Measurements from ENCODE around the gene KDM6B.
A peak's percentile ranks its signal among the peaks of the same experiment; 100 is the strongest.

Gene KDM6B

DNA sequence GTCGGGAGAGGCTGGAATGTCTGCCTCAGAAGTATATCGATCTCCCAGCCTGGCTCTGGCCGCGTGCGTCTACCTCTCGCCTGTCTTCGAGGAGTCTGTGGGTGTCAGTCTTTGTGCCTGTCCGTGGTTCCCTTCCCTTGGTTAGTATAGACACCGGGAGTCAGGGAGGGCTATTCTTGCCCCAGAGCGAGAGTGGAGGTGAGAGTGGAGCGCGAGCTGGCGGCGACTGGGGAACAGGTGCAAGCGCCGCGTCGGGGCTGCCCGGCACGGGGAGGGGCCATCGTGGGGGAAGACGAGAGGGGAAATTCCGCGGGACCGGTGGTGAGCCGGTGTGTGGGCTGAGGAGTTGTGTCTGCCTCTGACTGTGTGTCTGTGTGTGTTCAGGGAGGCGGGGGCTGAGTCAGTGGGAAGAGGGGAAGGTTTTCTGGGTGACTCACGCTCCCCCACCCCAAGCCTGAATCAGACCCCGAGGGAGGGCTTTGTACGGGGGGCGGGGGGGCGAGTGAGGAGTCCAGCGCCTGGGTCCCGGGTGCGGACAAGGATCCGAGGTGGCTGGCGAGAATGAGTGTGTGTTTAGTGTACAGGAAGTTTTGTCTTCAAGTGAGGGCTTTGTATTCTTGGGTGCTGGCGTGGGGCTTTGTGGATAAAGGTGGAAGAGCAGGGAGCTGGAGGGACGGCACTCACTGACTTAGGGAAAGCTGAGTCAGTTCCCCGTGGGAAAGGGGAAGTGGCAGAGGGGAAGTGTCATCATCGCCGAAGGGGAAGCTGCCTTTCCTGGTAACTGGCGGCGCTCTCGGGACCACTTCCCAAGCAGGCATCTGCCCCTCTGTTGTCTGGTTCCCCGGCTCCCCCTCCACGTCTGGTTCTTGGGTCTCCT lies 8.6 kb downstream of the KDM6B start (continued):
- TF ChIP-seq, protein P1, sequence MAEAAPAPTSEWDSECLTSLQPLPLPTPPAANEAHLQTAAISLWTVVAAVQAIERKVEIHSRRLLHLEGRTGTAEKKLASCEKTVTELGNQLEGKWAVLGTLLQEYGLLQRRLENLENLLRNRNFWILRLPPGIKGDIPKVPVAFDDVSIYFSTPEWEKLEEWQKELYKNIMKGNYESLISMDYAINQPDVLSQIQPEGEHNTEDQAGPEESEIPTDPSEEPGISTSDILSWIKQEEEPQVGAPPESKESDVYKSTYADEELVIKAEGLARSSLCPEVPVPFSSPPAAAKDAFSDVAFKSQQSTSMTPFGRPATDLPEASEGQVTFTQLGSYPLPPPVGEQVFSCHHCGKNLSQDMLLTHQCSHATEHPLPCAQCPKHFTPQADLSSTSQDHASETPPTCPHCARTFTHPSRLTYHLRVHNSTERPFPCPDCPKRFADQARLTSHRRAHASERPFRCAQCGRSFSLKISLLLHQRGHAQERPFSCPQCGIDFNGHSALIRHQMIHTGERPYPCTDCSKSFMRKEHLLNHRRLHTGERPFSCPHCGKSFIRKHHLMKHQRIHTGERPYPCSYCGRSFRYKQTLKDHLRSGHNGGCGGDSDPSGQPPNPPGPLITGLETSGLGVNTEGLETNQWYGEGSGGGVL (tag by site-specific recombination; IDR thresholded peaks at IDR 0.05), result peak; percentile 89
- no peak for TF ChIP-seq REPIN1 (tag by site-specific recombination; IDR thresholded peaks at IDR 0.05; ENCODE audit: low read depth)
- TF ChIP-seq, protein P2, sequence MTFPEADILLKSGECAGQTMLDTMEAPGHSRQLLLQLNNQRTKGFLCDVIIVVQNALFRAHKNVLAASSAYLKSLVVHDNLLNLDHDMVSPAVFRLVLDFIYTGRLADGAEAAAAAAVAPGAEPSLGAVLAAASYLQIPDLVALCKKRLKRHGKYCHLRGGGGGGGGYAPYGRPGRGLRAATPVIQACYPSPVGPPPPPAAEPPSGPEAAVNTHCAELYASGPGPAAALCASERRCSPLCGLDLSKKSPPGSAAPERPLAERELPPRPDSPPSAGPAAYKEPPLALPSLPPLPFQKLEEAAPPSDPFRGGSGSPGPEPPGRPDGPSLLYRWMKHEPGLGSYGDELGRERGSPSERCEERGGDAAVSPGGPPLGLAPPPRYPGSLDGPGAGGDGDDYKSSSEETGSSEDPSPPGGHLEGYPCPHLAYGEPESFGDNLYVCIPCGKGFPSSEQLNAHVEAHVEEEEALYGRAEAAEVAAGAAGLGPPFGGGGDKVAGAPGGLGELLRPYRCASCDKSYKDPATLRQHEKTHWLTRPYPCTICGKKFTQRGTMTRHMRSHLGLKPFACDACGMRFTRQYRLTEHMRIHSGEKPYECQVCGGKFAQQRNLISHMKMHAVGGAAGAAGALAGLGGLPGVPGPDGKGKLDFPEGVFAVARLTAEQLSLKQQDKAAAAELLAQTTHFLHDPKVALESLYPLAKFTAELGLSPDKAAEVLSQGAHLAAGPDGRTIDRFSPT (tag by site-specific recombination; IDR thresholded peaks at IDR 0.05), result peak; percentile 27
- TF ChIP-seq SP3 (tag by site-specific recombination; IDR thresholded peaks at IDR 0.05), result peak; percentile 67
- peak; percentile 66 for TF ChIP-seq ZBTB48 (tag by site-specific recombination; IDR thresholded peaks at IDR 0.05)
- 0 out of 2 replicates have a peak, but pooled peaks have one; percentile 17 for TF ChIP-seq ZNF501 (tag by site-specific recombination; IDR thresholded peaks at IDR 0.05)
- TF ChIP-seq, protein P3, sequence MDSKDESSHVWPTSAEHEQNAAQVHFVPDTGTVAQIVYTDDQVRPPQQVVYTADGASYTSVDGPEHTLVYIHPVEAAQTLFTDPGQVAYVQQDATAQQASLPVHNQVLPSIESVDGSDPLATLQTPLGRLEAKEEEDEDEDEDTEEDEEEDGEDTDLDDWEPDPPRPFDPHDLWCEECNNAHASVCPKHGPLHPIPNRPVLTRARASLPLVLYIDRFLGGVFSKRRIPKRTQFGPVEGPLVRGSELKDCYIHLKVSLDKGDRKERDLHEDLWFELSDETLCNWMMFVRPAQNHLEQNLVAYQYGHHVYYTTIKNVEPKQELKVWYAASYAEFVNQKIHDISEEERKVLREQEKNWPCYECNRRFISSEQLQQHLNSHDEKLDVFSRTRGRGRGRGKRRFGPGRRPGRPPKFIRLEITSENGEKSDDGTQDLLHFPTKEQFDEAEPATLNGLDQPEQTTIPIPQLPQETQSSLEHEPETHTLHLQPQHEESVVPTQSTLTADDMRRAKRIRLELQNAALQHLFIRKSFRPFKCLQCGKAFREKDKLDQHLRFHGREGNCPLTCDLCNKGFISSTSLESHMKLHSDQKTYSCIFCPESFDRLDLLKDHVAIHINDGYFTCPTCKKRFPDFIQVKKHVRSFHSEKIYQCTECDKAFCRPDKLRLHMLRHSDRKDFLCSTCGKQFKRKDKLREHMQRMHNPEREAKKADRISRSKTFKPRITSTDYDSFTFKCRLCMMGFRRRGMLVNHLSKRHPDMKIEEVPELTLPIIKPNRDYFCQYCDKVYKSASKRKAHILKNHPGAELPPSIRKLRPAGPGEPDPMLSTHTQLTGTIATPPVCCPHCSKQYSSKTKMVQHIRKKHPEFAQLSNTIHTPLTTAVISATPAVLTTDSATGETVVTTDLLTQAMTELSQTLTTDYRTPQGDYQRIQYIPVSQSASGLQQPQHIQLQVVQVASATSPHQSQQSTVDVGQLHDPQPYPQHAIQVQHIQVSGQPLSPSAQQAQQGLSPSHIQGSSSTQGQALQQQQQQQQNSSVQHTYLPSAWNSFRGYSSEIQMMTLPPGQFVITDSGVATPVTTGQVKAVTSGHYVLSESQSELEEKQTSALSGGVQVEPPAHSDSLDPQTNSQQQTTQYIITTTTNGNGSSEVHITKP (tag by site-specific recombination; IDR thresholded peaks at IDR 0.05), result 0 out of 2 replicates have a peak, but pooled peaks have one; percentile 43
- peak; percentile 58 for TF ChIP-seq ZNF629 (tag by site-specific recombination; IDR thresholded peaks at IDR 0.05)
- TF ChIP-seq, protein P4, sequence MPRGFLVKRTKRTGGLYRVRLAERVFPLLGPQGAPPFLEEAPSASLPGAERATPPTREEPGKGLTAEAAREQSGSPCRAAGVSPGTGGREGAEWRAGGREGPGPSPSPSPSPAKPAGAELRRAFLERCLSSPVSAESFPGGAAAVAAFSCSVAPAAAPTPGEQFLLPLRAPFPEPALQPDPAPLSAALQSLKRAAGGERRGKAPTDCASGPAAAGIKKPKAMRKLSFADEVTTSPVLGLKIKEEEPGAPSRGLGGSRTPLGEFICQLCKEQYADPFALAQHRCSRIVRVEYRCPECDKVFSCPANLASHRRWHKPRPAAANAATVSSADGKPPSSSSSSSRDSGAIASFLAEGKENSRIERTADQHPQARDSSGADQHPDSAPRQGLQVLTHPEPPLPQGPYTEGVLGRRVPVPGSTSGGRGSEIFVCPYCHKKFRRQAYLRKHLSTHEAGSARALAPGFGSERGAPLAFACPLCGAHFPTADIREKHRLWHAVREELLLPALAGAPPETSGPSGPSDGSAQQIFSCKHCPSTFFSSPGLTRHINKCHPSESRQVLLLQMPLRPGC (tag by site-specific recombination; IDR thresholded peaks at IDR 0.05), result peak; percentile 40; the same call in 1 of the 2 replicates
- peak; percentile 71 for TF ChIP-seq ZEB2 (tag by site-specific recombination; IDR thresholded peaks at IDR 0.05)
- TF ChIP-seq BCL11A (tag by site-specific recombination; IDR thresholded peaks at IDR 0.05; ENCODE audit: low read depth), result peak; percentile 53; the same call in 1 of the 2 replicates
- peak; percentile 91 for TF ChIP-seq GLIS1 (tag by site-specific recombination; IDR thresholded peaks at IDR 0.05)
- TF ChIP-seq ZNF560 (tag by site-specific recombination; IDR thresholded peaks at IDR 0.05; ENCODE audit: borderline replicate concordance), result no peak
- TF ChIP-seq ZFP69B (tag by site-specific recombination; IDR thresholded peaks at IDR 0.05), result peak; percentile 7; the same call in 1 of the 2 replicates
- TF ChIP-seq, protein P5, sequence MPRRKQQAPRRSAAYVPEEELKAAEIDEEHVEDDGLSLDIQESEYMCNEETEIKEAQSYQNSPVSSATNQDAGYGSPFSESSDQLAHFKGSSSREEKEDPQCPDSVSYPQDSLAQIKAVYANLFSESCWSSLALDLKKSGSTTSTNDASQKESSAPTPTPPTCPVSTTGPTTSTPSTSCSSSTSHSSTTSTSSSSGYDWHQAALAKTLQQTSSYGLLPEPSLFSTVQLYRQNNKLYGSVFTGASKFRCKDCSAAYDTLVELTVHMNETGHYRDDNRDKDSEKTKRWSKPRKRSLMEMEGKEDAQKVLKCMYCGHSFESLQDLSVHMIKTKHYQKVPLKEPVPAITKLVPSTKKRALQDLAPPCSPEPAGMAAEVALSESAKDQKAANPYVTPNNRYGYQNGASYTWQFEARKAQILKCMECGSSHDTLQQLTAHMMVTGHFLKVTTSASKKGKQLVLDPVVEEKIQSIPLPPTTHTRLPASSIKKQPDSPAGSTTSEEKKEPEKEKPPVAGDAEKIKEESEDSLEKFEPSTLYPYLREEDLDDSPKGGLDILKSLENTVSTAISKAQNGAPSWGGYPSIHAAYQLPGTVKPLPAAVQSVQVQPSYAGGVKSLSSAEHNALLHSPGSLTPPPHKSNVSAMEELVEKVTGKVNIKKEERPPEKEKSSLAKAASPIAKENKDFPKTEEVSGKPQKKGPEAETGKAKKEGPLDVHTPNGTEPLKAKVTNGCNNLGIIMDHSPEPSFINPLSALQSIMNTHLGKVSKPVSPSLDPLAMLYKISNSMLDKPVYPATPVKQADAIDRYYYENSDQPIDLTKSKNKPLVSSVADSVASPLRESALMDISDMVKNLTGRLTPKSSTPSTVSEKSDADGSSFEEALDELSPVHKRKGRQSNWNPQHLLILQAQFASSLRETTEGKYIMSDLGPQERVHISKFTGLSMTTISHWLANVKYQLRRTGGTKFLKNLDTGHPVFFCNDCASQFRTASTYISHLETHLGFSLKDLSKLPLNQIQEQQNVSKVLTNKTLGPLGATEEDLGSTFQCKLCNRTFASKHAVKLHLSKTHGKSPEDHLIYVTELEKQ (tag by site-specific recombination; IDR thresholded peaks at IDR 0.05; ENCODE audit: borderline replicate concordance), result no peak
- TF ChIP-seq, protein P6, sequence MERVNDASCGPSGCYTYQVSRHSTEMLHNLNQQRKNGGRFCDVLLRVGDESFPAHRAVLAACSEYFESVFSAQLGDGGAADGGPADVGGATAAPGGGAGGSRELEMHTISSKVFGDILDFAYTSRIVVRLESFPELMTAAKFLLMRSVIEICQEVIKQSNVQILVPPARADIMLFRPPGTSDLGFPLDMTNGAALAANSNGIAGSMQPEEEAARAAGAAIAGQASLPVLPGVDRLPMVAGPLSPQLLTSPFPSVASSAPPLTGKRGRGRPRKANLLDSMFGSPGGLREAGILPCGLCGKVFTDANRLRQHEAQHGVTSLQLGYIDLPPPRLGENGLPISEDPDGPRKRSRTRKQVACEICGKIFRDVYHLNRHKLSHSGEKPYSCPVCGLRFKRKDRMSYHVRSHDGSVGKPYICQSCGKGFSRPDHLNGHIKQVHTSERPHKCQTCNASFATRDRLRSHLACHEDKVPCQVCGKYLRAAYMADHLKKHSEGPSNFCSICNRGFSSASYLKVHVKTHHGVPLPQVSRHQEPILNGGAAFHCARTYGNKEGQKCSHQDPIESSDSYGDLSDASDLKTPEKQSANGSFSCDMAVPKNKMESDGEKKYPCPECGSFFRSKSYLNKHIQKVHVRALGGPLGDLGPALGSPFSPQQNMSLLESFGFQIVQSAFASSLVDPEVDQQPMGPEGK (tag by site-specific recombination; IDR thresholded peaks at IDR 0.05), result peak; percentile 97
- no peak for TF ChIP-seq ZNF354C (tag by site-specific recombination; IDR thresholded peaks at IDR 0.05; ENCODE audit: borderline replicate concordance, low read depth)
- TF ChIP-seq, protein P7, sequence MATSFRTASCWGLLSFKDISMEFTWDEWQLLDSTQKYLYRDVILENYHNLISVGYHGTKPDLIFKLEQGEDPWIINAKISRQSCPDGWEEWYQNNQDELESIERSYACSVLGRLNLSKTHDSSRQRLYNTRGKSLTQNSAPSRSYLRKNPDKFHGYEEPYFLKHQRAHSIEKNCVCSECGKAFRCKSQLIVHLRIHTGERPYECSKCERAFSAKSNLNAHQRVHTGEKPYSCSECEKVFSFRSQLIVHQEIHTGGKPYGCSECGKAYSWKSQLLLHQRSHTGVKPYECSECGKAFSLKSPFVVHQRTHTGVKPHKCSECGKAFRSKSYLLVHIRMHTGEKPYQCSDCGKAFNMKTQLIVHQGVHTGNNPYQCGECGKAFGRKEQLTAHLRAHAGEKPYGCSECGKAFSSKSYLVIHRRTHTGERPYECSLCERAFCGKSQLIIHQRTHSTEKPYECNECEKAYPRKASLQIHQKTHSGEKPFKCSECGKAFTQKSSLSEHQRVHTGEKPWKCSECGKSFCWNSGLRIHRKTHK (tag by site-specific recombination; IDR thresholded peaks at IDR 0.05), result no peak
